Right hindlimb (tissue), 1 donor: ENCODE data around the gene MGAT5B.
"Not testable (repeated sequence)": the region's sequence is repeated elsewhere in the genome, so short reads cannot be mapped to it uniquely, and the experiment has no call there.

Experiments used
- DNase-seq: peaks from one replicate; pipeline ENCODE4 v3.0.0-alpha.2; 2018

MGAT5B gene

DNA sequence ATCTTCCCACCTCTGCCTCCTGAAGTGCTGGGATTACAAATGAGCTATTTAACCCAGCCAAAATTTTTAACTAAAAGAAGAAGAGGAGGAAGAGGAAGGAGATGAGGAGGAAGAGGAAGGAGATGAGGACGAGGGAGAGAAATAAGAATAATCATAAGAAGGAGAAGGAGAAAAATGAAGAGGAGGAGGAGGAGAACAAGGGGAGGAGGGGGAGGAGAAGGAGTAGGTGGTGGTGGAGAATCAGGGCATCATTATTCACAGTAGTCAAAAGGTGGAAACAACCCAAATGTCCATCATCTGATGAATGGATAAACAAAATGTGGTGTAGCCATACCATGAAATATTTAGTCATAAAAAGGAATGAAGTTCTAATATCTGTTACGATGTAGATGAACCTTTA, 21.2 kb upstream of the MGAT5B start:
- no peak for DNase-seq

- DNase-seq = no peak
Measured at GRCh38 chr17:76848670-76849069, 19.5 kb upstream of the MGAT5B start.

- DNase-seq = not testable (repeated sequence)
Measured at GRCh38 chr17:76849160-76849559, 19.0 kb upstream of the MGAT5B start.

GRCh38 chr17:76852843-76853242, 15.4 kb upstream of the MGAT5B start:
- DNase-seq = no peak

DNA sequence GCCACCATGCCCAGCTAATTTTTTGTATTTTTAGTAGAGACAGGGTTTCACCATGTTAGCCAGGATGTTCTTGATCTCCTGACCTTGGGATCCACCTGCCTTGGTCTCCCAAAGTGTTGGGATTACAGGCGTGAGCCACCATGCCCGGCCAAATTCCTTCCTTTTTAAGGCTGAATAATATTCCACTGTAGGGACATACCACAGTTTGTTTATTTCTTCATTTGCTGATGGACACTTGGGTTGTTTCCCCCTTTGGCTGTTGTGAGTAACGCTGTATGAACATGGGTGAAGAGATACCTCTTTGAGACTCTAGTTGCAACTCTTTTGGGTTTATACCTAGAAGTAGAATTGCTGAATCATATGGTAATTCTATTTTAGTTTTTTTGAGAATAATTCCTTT, 13.1 kb upstream of the MGAT5B start:
- DNase-seq = no peak

- DNase-seq = no peak
Measured at GRCh38 chr17:76862079-76862478, 6.1 kb upstream of the MGAT5B start.

DNA sequence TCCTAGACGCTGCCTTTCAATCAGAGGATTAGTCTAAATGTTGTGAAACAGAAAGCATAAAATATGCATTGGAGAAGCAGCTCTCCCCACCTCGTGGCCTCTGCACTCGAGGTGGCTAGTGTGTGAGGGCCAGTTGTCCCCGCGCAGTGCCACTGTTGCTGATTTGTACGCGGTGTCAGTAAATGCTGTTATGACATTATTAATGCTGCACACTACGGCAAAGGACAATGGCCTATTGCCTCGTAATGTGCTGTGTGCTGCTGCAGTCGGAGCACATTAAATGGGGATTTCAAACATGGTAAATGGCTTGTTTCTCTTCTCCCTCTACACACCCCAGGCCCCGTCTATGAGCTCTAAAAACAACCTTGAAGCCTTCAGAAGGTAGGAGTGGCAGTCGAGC, 5.7 kb upstream of the MGAT5B start:
- DNase-seq = no peak

DNA sequence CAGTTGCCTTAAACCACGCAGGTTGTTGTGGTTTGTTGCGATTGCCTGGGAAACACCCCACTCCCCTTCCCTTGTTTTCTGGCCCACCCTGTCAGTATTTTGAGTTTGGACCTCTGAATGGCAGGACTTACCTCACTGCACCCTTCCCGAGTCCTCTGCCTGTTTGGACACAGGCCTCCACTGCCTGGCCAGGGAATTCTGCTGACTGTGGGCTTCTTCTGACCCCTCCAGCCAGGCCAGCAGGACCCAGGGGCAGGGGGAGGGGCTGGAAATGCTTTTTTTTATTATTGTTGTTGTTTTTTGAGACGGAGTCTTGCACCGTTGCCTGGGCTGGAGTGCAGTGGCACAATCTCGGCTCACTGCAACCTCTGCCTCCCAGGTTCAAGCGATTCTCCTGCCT, 4.2 kb upstream of the MGAT5B start:
- DNase-seq = no peak

GRCh38 chr17:76865174-76865573, 3.0 kb upstream of the MGAT5B start:
- DNase-seq = no peak

DNA sequence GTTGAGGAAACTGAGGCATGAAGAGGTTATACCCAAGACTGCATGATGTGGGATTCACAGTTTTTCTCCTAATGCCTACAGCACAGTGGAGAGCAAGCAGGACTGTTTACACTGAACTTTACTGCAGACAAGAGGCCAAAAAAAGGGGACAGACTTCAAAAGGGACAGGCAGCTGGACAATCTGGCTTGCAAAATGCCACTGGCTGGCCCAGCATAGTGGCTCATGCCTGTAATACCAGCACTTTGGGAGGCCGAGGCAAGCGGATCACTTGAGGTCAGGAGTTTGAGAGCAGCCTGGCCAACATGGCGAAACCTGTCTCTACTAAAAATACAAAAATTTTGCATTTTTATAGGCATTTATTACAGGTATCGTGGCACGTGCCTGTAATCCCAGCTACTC, 2.0 kb upstream of the MGAT5B start:
- no peak for DNase-seq

- no peak for DNase-seq
Measured at GRCh38 chr17:76866774-76867577, 1.2 kb upstream of the MGAT5B start.

GRCh38 chr17:76867578-76868175, 527 bp upstream of the MGAT5B start:
- DNase-seq = no peak

GRCh38 chr17:76868669-76869495, 678 bp downstream of the MGAT5B start:
- no peak for DNase-seq

- no peak for DNase-seq
Measured at GRCh38 chr17:76869496-76870376, 1.5 kb downstream of the MGAT5B start.

DNA sequence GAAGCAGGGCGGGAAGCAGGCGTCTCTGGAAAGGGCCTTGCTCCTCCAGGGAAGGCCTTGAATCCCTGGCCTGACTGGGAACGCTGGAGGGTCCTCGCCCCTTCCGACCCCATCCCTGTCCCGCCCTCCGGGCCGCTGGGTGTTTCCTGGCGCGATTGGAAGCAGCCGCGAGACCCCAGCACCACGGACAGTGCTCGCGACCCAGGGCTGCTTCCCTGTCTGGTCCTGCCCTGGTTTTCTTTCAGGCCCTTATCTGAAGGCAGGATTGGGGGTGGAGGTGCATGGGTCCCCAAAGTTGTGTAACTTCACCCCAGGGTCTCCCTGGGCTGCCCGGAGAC, 2.1 kb downstream of the MGAT5B start:
- no peak for DNase-seq

GRCh38 chr17:76871668-76872067, 3.5 kb downstream of the MGAT5B start:
- no peak for DNase-seq

DNA sequence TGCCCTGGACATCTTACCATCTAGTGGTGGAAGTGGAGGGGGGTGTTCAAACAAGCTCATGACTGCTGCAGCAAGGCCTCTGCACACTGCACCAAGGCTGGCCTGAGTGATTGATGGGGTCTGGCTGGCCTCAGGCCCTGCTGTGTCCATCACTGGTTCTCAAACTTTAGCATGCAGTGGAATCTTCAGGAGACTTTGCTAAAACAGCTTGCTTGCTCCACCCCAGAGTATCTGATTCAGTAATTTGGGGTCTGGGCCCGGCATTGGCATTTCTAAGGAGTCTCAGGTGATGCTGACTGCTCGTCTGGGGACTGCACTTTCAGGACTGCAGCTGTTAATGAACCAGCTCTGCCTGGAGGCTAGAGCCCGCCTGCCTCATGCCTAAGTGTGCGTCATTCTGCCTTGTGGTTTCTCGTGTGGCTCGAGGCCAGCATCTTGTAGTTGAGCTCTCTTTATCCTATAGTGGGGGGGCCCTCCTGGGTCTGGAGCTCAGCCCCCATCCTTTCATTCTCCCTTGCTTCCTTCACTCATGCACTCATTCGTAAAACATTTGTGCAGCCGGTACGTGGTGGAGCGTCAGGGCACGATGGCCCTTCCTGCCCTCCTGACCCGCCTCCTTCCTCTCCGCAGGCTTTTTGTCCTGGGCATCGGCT, 4.1 kb downstream of the MGAT5B start:
- DNase-seq = no peak

GRCh38 chr17:76872874-76873221, 4.6 kb downstream of the MGAT5B start:
- DNase-seq = no peak

GRCh38 chr17:76873856-76874255, 5.7 kb downstream of the MGAT5B start:
- DNase-seq = no peak

DNA sequence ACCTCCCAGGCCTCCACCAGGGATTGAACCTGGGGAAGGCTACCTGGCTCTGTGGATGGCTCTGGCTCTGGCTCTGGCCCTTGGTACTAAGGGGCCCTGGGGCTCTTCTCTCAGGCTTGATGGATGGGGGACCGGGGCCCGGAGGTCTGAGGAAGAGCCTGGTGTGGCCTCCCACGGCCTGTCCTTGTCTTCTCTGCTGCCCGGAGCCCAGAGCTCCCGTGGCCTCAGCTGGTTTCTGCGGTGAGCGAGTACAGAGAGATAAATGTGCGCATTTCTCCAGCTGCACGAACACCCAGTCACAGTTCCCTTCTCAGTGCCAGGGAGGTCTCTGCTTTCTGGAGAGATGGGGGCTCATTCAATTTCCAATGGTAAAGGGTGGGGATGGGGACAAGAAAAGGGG, 9.2 kb downstream of the MGAT5B start:
- DNase-seq = no peak

DNA sequence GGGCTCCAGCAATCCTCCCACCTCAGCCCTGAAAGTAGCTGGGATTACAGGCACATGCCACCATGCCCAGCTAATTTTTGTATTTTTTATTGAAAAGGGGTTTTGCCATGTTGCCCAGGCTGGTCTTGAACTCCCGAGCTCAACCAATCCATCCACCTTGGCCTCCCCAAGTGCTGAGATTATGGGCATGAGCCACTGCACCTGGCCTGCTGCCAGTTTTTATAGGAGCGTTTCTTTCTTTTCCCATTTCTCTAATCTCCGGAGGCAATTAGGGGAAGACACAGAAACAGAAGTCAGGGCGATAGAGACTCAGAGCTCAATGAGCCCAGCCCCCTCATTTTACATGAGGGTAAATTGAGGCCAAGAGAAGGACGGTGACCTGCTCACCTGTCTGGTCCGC, 10.4 kb downstream of the MGAT5B start:
- DNase-seq = no peak

DNA sequence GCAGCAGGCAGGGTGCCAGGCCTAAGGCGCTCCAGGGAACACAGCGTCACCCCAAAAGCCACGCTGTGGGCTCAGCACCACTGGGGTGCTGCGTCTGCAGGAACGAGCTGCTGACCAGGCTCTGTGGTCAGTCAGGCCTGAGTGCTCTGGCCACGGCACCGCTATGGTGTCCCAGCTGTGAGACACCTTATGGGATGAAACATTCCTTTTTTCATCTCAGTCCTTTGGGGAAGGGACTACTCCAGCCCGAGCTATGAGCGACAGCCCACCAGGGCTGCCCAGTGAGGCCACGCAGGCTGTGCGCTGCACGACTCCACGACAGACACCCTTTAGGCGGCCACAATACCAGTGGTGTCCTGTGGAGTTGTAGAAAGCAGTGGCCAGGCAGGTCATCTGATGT, 11.1 kb downstream of the MGAT5B start:
- DNase-seq = no peak

DNA sequence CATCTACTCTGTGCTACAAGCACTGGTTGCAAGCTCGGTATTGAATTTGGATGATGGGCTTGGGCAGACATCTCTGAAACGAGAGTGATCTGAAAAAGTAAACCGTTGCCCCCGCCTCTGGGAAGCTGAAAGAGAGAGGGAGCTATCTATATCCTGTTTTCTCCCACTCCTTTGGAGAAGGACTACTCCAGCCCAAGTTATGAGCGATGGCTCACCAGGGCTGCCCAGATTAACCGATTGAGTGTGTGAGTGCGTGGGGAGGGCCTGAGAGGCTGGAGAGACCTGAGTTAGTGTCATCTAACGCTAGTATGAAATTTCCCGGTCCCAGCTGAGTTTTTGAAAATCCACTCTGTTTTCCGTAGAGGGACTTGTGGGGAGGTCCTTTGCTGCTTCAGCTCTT, 11.5 kb downstream of the MGAT5B start:
- no peak for DNase-seq
